GM19099 (cell line): ENCODE results near the gene ZNF836.

ENCODE experiments used
- POLR2A ChIP-seq: IDR thresholded peaks from 3 replicates; pipeline ENCODE4 v1.6.1; 2011; ENCODE audit warnings: low read depth; ENCODE audit not compliant: insufficient read length; ENCODE audit errors: extremely low read depth

Gene ZNF836

GRCh38 chr19:52191389-52191788 lies 20.0 kb upstream of the ZNF836 start:
- no peak for TF ChIP-seq POLR2A

- TF ChIP-seq POLR2A = no peak
Observed at GRCh38 chr19:52190487-52191293, 19.3 kb upstream of the ZNF836 start.

GRCh38 chr19:52189735-52190486 lies 18.5 kb upstream of the ZNF836 start, which contains the start of gene PPP2R1A:
Gene PPP2R1A, plus strand, starts transcription at chr19:52190052. Its CDS starts 45 bp downstream, at chr19:52190097.
- TF ChIP-seq POLR2A = peak; percentile 78

GRCh38 chr19:52188822-52189734 lies 17.7 kb upstream of the ZNF836 start:
- peak; percentile 76 for TF ChIP-seq POLR2A

- TF ChIP-seq POLR2A = no peak
Observed at GRCh38 chr19:52187407-52187806, 16.0 kb upstream of the ZNF836 start.

- TF ChIP-seq POLR2A = no peak
Observed at GRCh38 chr19:52176574-52176973, 5.2 kb upstream of the ZNF836 start.

- no peak for TF ChIP-seq POLR2A
Observed at GRCh38 chr19:52172347-52172746, 926 bp upstream of the ZNF836 start.

GRCh38 chr19:52170863-52171320 lies 529 bp downstream of the ZNF836 start:
- no peak for TF ChIP-seq POLR2A

- TF ChIP-seq POLR2A = no peak
Observed at GRCh38 chr19:52170304-52170703, 1.1 kb downstream of the ZNF836 start.

- no peak for TF ChIP-seq POLR2A
Observed at GRCh38 chr19:52155596-52156359, 15.6 kb downstream of the ZNF836 start.

- TF ChIP-seq POLR2A = no peak
Observed at GRCh38 chr19:52148256-52148655, 23.2 kb downstream of the ZNF836 start.

GRCh38 chr19:52142001-52142595 lies 29.3 kb downstream of the ZNF836 start:
- TF ChIP-seq POLR2A = no peak

GRCh38 chr19:52141203-52141602 lies 30.2 kb downstream of the ZNF836 start:
- TF ChIP-seq POLR2A = no peak

GRCh38 chr19:52140032-52140710 lies 31.2 kb downstream of the ZNF836 start:
- no peak for TF ChIP-seq POLR2A
